IPS DF 19.7 (cell line): ENCODE data around the gene TACC3.

Experiments used
- DNase-seq: peaks from one replicate; pipeline ENCODE4 v3.0.0-alpha.2; 2013; ENCODE audit warnings: low read depth, low spot score

Gene TACC3

GRCh38 chr4:1760521-1761071 lies 39.3 kb downstream of the TACC3 start:
- no peak for DNase-seq

- DNase-seq, result no peak
Measured at GRCh38 chr4:1761130-1761689, 39.9 kb downstream of the TACC3 start.

- DNase-seq, result no peak
Measured at GRCh38 chr4:1762264-1763010, 41.1 kb downstream of the TACC3 start.

GRCh38 chr4:1763070-1763549 lies 41.8 kb downstream of the TACC3 start:
- no peak for DNase-seq

GRCh38 chr4:1763550-1764080 lies 42.3 kb downstream of the TACC3 start:
- DNase-seq, result no peak

GRCh38 chr4:1764670-1765069 lies 43.3 kb downstream of the TACC3 start:
- no peak for DNase-seq

GRCh38 chr4:1765409-1766072 lies 44.2 kb downstream of the TACC3 start:
- no peak for DNase-seq

- DNase-seq, result no peak
Measured at GRCh38 chr4:1766106-1767060, 45.1 kb downstream of the TACC3 start.

- DNase-seq, result no peak
Measured at GRCh38 chr4:1767061-1767769, 45.9 kb downstream of the TACC3 start.

GRCh38 chr4:1767770-1768366 lies 46.5 kb downstream of the TACC3 start:
- no peak for DNase-seq

GRCh38 chr4:1768367-1769034 lies 47.2 kb downstream of the TACC3 start:
- DNase-seq, result no peak

- DNase-seq, result no peak
Measured at GRCh38 chr4:1769692-1770091, 48.4 kb downstream of the TACC3 start.

GRCh38 chr4:1770245-1770644 lies 48.9 kb downstream of the TACC3 start:
- DNase-seq, result no peak

GRCh38 chr4:1770791-1771231 lies 49.5 kb downstream of the TACC3 start:
- DNase-seq, result no peak

- DNase-seq, result no peak
Measured at GRCh38 chr4:1771555-1772305, 50.4 kb downstream of the TACC3 start.

- no peak for DNase-seq
Measured at GRCh38 chr4:1772853-1773538, 51.7 kb downstream of the TACC3 start.

GRCh38 chr4:1773754-1774153 lies 52.4 kb downstream of the TACC3 start:
- no peak for DNase-seq
